Retinal pigment epithelial cell (primary cell): ENCODE results near the gene FBXO31.
"Not testable (repeated sequence)": the region's sequence is repeated elsewhere in the genome, so short reads cannot be mapped to it uniquely, and the experiment has no call there.

Experiments used
- DNase-seq: peaks from one replicate; pipeline ENCODE4 v3.0.0-alpha.2; 2010; ENCODE audit warnings: low read depth
- H3K4me3 ChIP-seq: 2 replicates; pipeline ENCODE4 v1.5.1; 2011; ENCODE audit warnings: mild to moderate bottlenecking, low read length, control low read depth, moderate library complexity
- CTCF ChIP-seq: conservative IDR thresholded peaks from 2 replicates; pipeline ENCODE4 v1.5.1; 2011; ENCODE audit warnings: low read depth, low read length, control low read depth, inconsistent platforms

Gene FBXO31

GRCh38 chr16:87340198-87340597 is 43.4 kb downstream of the FBXO31 start:
- no peak for DNase-seq

GRCh38 chr16:87339724-87340105 is 43.9 kb downstream of the FBXO31 start:
- DNase-seq, H3K4me3 ChIP-seq: not testable (repeated sequence)

More at GRCh38 chr16:87340198-87340597, 43.4 kb downstream of the FBXO31 start:
- TF ChIP-seq CTCF: no peak
- no peak overlapping the region for H3K4me3 ChIP-seq

- no peak for DNase-seq
- no peak for TF ChIP-seq CTCF
- no peak overlapping the region for H3K4me3 ChIP-seq
Observed at GRCh38 chr16:87339086-87339723, 44.4 kb downstream of the FBXO31 start.

- TF ChIP-seq CTCF: no peak
- no peak for DNase-seq
- no peak overlapping the region for H3K4me3 ChIP-seq
Observed at GRCh38 chr16:87338155-87338765, 45.3 kb downstream of the FBXO31 start.

- no peak overlapping the region for H3K4me3 ChIP-seq
- DNase-seq: no peak
- no peak for TF ChIP-seq CTCF
Observed at GRCh38 chr16:87337262-87337771, 46.3 kb downstream of the FBXO31 start.

- no peak for TF ChIP-seq CTCF
- no peak overlapping the region for H3K4me3 ChIP-seq
- no peak for DNase-seq
Observed at GRCh38 chr16:87336434-87337240, 46.9 kb downstream of the FBXO31 start.

GRCh38 chr16:87335625-87336433 is 47.7 kb downstream of the FBXO31 start:
- H3K4me3 ChIP-seq: no peak overlapping the region
- DNase-seq: no peak
- no peak for TF ChIP-seq CTCF
